ENCODE measurements around the gene XYLB.
"Not testable (repeated sequence)": the region's sequence is repeated elsewhere in the genome, so short reads cannot be mapped to it uniquely, and the experiment has no call there.

The XYLB gene

DNA sequence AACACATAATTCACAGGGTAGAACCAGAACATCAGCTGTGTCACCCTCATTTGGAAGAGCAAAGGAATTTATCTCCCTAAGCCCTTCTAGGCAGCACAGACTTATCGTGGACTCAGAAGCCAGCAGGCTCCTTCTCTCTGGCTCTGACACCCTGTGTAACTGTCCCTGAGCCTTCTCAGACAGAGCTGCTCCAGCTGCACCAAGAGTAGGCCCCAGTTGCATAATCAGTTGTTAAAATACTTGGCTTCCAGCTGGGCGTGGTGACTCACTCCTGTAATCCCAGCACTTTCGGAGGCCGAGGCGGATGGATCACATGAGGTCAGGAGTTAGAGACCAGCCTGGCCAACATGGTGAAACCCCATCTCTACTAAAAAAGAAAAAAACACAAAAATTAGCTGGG lies 57.7 kb downstream of the XYLB start:
- H3K4me3 ChIP-seq (replicated peaks; ENCODE audit: low read depth, low read length): no peak overlapping the region
- TF ChIP-seq, protein P1, sequence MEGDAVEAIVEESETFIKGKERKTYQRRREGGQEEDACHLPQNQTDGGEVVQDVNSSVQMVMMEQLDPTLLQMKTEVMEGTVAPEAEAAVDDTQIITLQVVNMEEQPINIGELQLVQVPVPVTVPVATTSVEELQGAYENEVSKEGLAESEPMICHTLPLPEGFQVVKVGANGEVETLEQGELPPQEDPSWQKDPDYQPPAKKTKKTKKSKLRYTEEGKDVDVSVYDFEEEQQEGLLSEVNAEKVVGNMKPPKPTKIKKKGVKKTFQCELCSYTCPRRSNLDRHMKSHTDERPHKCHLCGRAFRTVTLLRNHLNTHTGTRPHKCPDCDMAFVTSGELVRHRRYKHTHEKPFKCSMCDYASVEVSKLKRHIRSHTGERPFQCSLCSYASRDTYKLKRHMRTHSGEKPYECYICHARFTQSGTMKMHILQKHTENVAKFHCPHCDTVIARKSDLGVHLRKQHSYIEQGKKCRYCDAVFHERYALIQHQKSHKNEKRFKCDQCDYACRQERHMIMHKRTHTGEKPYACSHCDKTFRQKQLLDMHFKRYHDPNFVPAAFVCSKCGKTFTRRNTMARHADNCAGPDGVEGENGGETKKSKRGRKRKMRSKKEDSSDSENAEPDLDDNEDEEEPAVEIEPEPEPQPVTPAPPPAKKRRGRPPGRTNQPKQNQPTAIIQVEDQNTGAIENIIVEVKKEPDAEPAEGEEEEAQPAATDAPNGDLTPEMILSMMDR (IDR thresholded peaks at IDR 0.05; ENCODE audit: insufficient read depth, low read length, poor library complexity, severe bottlenecking): no peak
- no peaks in the 10 kb centered on the region for H3K36me3 ChIP-seq (ENCODE audit: control insufficient read depth, insufficient read depth, low read length)
- no peak for DNase-seq (ENCODE audit: extremely low read depth, insufficient read length)
- H3K27me3 ChIP-seq (replicated peaks; ENCODE audit: control insufficient read depth, insufficient read depth, low read length): no peaks in the 10 kb centered on the region

DNA sequence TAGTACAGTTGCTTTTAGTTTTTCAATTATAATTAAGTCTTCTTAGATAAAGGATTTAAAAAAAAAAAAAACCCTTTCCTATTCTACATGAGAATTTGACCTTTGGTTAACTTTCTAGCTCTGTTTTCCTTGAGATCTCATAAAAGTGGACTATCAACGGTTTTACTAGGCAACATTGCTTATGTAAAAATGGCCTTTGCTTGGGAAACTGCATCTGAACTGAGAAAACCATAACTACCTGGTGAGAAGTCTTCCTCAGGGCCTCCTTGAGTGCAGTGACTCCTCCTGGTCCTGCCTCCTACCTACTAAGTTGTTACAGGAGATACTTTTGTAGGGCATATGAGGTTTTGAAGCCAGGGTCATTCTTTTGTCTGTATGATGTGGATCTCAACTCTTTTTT lies 65.0 kb downstream of the XYLB start:
- no peak for DNase-seq (ENCODE audit: extremely low read depth, insufficient read length)
- no peaks in the 10 kb centered on the region for H3K36me3 ChIP-seq (ENCODE audit: control insufficient read depth, insufficient read depth, low read length)
- no peaks in the 10 kb centered on the region for H3K27me3 ChIP-seq (replicated peaks; ENCODE audit: control insufficient read depth, insufficient read depth, low read length)
- H3K4me3 ChIP-seq (replicated peaks; ENCODE audit: low read depth, low read length): no peak overlapping the region
- TF ChIP-seq, protein P1 (IDR thresholded peaks at IDR 0.05; ENCODE audit: insufficient read depth, low read length, poor library complexity, severe bottlenecking): no peak

DNA sequence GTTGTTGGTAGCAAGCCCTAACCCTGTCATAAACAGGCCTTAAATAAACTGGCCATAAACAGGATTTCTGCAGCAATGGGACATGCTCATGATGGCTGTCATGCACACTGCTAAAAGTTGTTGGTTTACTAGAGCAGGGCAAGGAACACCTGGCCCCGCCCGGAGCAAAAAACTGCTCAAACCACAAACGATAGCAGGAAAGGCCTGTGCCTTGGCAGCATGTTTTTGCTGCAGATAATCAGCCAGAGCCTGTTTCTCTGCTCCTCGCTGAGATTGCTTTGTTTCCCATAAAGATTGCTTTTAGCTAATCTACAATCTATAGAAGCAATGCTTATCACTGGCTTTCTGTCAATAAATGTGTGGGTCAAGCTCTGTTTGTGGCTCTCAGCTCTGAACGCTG lies 74.2 kb downstream of the XYLB start:
- not testable (repeated sequence) for H3K27me3 ChIP-seq (replicated peaks; ENCODE audit: control insufficient read depth, insufficient read depth, low read length); DNase-seq (ENCODE audit: extremely low read depth, insufficient read length); H3K4me3 ChIP-seq (replicated peaks; ENCODE audit: low read depth, low read length); H3K36me3 ChIP-seq (ENCODE audit: control insufficient read depth, insufficient read depth, low read length)

DNA sequence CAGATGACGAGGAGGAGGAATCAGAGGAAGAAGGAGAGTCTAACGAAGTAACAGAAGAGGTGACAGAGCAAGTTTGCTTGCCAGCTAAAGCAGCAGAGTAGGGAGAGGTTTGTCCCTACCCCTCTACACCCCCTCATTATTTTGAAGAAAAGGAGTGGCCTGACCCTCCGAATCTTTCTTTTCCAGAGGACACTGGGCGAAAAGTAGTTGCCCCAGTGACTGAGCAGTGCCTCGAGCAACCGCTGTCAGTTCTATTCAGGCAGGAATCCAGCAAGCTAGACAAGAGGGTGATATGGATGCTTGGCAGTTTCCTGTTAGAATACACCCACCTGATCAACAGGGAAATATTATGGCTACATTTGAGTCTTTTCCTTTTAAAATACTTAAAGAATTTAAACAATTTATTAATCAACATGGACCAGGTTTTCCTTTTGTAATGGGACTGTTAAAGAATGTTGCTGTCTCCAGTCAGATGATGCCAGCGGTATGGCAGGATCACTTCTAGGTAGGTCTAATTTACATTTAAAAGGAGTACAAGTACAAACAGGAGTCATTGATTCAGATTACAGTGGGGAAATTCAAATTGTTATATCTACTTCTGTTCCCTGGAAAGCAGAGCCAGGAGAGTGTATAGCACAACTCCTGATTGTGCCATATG lies 75.2 kb downstream of the XYLB start:
- TF ChIP-seq, protein P1 (IDR thresholded peaks at IDR 0.05; ENCODE audit: insufficient read depth, low read length, poor library complexity, severe bottlenecking): no peak
- Histone ChIP-seq H3K36me3 (ENCODE audit: control insufficient read depth, insufficient read depth, low read length) (no peaks in the 10 kb centered on the region), H3K4me3 (replicated peaks; ENCODE audit: low read depth, low read length) (no peak overlapping the region), H3K27me3 (replicated peaks; ENCODE audit: control insufficient read depth, insufficient read depth, low read length) (no peaks in the 10 kb centered on the region)
- DNase-seq (ENCODE audit: extremely low read depth, insufficient read length): no peak

DNA sequence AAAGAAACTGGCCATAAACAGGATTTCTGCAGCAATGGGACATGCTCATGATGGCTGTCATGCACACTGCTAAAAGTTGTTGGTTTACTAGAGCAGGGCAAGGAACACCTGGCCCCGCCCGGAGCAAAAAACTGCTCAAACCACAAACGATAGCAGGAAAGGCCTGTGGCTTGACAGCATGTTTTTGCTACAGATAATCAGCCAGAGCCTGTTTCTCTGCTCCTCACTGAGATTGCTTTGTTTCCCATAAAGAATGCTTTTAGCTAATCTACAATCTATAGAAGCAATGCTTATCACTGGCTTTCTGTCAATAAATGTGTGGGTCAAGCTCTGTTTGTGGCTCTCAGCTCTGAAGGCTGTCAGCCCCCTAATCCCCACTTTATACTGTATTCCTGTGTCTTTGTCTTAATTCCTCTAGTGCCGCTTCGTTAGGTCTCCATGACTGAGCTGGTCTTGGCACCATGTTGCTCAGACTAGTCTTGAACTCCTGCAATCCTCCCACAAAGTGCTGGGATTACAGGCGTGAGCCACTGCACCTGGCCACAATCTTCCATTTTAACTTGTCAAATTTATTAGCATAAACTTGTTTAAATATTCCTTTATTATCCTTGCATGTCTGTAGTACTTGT lies 80.3 kb downstream of the XYLB start:
- not testable (repeated sequence) for DNase-seq (ENCODE audit: extremely low read depth, insufficient read length); H3K4me3 ChIP-seq (replicated peaks; ENCODE audit: low read depth, low read length); H3K36me3 ChIP-seq (ENCODE audit: control insufficient read depth, insufficient read depth, low read length); H3K27me3 ChIP-seq (replicated peaks; ENCODE audit: control insufficient read depth, insufficient read depth, low read length)

DNA sequence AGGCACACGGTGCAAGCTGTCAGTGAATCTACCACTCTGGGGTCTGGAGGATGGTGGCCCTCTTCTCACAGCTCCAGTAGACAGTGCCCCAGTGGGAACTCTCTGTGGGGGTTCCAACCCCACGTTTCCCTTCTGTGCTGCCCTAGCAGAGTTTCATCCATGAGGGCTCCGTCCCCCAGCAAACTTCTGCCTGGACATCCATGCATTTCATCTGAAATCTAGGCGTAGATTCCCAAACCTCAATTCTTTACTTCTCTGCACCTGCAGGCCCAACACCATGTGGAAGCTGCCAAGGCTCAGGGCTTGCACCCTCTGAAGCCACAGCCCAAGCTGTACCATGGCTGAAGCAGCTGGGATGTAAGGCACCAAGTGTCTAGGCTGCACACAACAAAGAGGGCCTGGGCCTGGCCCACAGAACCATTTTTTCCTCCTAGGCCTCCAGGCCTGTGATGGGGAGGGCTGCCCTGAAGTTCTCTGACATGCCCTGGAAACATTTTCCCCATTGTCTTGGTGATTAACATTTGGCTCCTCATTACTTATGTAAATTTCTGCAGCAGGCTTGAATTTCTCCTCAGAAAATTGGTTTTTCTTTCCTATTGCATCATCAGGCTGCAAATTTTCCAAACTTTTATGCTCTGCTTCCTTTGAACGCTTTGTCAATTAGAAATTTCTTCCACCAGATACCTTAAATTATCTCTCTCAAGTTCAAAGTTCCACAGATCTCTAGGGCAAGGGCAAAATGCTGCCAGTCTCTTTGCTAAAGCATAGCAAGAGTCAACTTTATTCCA lies 86.5 kb downstream of the XYLB start:
- H3K4me3 ChIP-seq (replicated peaks; ENCODE audit: low read depth, low read length); H3K27me3 ChIP-seq (replicated peaks; ENCODE audit: control insufficient read depth, insufficient read depth, low read length); H3K36me3 ChIP-seq (ENCODE audit: control insufficient read depth, insufficient read depth, low read length): not testable (repeated sequence)
- DNase-seq (ENCODE audit: extremely low read depth, insufficient read length): peak; percentile 16

DNA sequence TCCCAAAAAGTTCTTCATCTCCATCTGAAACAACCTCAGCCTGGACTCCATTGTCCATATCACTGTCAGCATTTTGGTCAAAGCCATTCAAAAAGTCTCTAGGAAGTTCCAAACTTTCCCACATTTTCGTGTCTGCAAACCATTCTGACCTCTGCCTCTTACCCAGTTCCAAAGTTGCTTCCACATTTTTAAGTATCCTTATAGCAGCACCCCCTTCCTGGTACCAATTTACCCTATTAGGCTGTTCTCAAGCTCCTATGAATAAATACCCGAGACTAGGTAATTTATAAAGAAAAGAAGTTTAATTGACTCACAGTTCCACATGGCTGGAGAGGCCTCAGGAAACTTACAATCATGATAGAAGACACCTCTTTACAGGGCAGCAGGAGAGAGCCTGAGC lies 87.1 kb downstream of the XYLB start:
- H3K36me3 ChIP-seq (ENCODE audit: control insufficient read depth, insufficient read depth, low read length); DNase-seq (ENCODE audit: extremely low read depth, insufficient read length); H3K27me3 ChIP-seq (replicated peaks; ENCODE audit: control insufficient read depth, insufficient read depth, low read length); H3K4me3 ChIP-seq (replicated peaks; ENCODE audit: low read depth, low read length): not testable (repeated sequence)

DNA sequence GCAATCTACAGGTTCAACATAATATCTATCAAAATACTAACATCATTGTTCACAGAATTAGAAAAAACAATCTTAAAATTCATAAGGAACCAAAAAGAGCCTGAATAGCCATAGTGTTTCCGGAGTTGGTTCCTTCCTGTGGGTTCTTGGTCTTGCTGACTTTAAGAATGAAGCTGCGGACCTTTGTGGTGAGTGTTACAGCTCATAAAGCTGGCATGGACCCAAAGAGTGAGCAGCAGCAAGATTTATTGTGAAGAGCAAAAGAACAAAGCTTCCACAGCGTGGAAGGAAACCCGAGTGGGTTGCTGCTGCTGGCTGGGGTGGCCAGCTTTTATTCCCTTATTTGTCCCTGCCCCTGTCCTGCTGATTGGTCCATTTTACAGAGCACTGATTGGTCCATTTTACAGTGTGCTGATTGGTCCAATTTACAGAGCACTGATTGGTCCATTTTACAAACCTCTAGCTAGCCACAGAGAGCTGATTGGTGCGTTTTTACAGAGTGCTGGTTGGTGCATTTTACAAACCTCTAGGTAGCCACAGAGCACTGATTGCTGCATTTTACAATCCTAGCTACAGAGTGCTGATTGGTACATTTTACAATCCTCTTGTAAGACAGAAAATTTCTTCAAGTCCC lies 92.0 kb downstream of the XYLB start:
- not testable (repeated sequence) for H3K36me3 ChIP-seq (ENCODE audit: control insufficient read depth, insufficient read depth, low read length); H3K4me3 ChIP-seq (replicated peaks; ENCODE audit: low read depth, low read length); DNase-seq (ENCODE audit: extremely low read depth, insufficient read length); H3K27me3 ChIP-seq (replicated peaks; ENCODE audit: control insufficient read depth, insufficient read depth, low read length)

DNA sequence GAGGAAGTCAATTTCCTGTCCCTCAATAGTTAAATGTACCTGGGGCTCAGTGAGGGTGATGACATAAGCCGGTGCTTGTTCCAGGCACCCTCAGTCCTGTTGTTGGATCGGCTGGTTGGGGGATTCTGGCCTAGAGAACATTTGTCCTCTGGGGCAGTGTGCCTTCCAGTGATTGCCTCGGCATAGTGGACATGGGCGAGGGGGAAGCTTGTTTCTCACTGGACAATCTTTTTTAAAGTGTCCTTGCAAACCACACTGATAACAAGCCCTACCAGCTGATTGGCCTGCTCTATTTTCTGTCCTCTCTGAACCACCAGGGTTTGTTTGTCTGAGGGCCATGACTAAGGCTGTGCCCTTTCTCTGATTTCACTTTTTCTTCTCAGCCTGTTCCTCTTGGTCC lies 96.6 kb downstream of the XYLB start:
- not testable (repeated sequence) for DNase-seq (ENCODE audit: extremely low read depth, insufficient read length); H3K4me3 ChIP-seq (replicated peaks; ENCODE audit: low read depth, low read length); H3K36me3 ChIP-seq (ENCODE audit: control insufficient read depth, insufficient read depth, low read length); H3K27me3 ChIP-seq (replicated peaks; ENCODE audit: control insufficient read depth, insufficient read depth, low read length)
